Esophagus muscularis mucosa (tissue), 4 donors: Measurements from ENCODE around the gene CCNI2. TPM values are rescaled to one million over a fixed set of nuclear protein-coding genes. Genes with fewer than 3 reads are reported as not detected.

ENCODE experiments used
- DNase-seq: peaks from one replicate; pipeline ENCODE4 v3.0.0-alpha.2; 2017; ENCODE audit errors: extremely low spot score
- H3K27ac ChIP-seq, 4 donors: fragments of 200-600 bp; sonication (generic); replicated peaks in 1 of 4; 1 replicate in 3 of 4; 2 replicates in 1 of 4; pipeline ENCODE4 v1.5.1; 2016 to 2019; ENCODE audit warnings: mild to moderate bottlenecking in 1 of 4
- H3K27me3 ChIP-seq, 4 donors: fragments of 200-600 bp; sonication (generic); one replicate each; pipeline versions ENCODE4 v1.5.1 to v1.6.0; 2016 to 2019
- H3K36me3 ChIP-seq, 4 donors: fragments of 200-600 bp; sonication (generic); one replicate each; pipeline ENCODE4 v1.5.1; 2016 to 2019
- H3K4me1 ChIP-seq, 4 donors: fragments of 200-600 bp; sonication (generic); one replicate each; pipeline ENCODE4 v1.5.1; 2016 to 2019
- H3K4me3 ChIP-seq, 4 donors: fragments of 200-600 bp; sonication (generic); 1 replicate in 2 of 4; 2 replicates in 2 of 4; pipeline ENCODE4 v1.5.1; 2016 to 2019; ENCODE audit warnings: mild to moderate bottlenecking in 4 of 4, moderate library complexity in 1 of 4
- H3K9me3 ChIP-seq, 4 donors: fragments of 200-600 bp; sonication (generic); 1 replicate in 3 of 4; 2 replicates in 1 of 4; pipeline ENCODE4 v1.5.1; 2016 to 2019
- EP300 ChIP-seq: sonication (generic); formaldehyde crosslinking; IDR thresholded peaks from one replicate; pipeline ENCODE4 v1.6.1; 2017; ENCODE audit warnings: antibody characterized with exemption
- POLR2A ChIP-seq: fragments of 450-650 bp; IDR thresholded peaks from one replicate; pipeline ENCODE4 v1.6.1; 2017; ENCODE audit warnings: antibody characterized with exemption, moderate library complexity, mild to moderate bottlenecking, low read depth
- POLR2AphosphoS5 ChIP-seq, 2 donors: sonication (generic); formaldehyde crosslinking; IDR thresholded peaks; one replicate each; pipeline ENCODE4 v1.6.1; 2017; ENCODE audit warnings: antibody characterized with exemption in 2 of 2
- WGBS: methylation state at CpG from one replicate; pipeline ENCODE4 v1.1.5; 2018; 5-methylcytosine and 5-hydroxymethylcytosine counted together
- intact Hi-C: fragments of 100-400 bp; cut with DNase I; formaldehyde crosslinking; loops from one replicate; pipeline ENCODE4 v1.15.1; 2023
- total RNA-seq, 4 donors: library from RNA; depleted of rRNA; stranded (reverse); fragments of >200 nt; gene quantifications; one replicate each; pipeline versions ENCODE4 v1.1.0 to v1.2.1, GENCODE V29; 2016
- TF ChIP-seq, protein P1 (sequence below), 3 experiments: fragments of 200-600 bp in 2 of 3; fragments of 450-650 bp in 1 of 3; sonication (generic) in 2 of 3; IDR thresholded peaks; one replicate each; pipeline ENCODE4 v1.5.1; 2017 to 2019; ENCODE audit warnings: antibody characterized with exemption in 3 of 3, mild to moderate bottlenecking in 2 of 3, moderate library complexity in 1 of 3

CCNI2 gene
- total RNA-seq, 4 donors from 2014 or later = 0.39 TPM; not detected in 3

DNA sequence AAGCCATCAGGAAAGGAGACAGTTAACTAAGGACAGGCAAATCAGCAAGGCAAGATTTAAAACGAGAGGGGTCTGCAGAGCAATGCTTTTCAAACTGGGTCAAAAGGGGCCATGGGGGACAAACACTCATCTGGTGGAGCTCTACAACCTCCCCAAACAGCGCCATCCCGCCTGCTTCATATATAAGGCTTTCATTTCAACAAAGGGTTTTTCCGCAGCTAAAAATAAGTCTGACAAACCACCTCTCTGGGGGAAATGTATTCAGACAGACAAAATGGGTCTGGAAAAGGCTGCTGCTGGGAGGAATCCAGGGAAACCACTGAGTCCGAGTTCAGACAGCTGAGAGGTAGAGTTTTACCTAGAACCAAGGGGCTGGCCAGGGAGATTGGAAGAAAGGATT lies 38.1 kb downstream of the CCNI2 start:
- Histone ChIP-seq H3K4me1 (peaks cover 0 to 5% (median 3%) of the 10 kb centered on the region in 4 donors), H3K27ac (no peak overlapping the region), H3K27me3 (no peaks in the 10 kb centered on the region), H3K36me3 (no peaks in the 10 kb centered on the region), H3K4me3 (no peak overlapping the region), H3K9me3 (no peaks in the 10 kb centered on the region)
- intact Hi-C loops = no loop called here
- no peak for TF ChIP-seq EP300
- no peak for TF ChIP-seq POLR2A
- TF ChIP-seq, protein P1, sequence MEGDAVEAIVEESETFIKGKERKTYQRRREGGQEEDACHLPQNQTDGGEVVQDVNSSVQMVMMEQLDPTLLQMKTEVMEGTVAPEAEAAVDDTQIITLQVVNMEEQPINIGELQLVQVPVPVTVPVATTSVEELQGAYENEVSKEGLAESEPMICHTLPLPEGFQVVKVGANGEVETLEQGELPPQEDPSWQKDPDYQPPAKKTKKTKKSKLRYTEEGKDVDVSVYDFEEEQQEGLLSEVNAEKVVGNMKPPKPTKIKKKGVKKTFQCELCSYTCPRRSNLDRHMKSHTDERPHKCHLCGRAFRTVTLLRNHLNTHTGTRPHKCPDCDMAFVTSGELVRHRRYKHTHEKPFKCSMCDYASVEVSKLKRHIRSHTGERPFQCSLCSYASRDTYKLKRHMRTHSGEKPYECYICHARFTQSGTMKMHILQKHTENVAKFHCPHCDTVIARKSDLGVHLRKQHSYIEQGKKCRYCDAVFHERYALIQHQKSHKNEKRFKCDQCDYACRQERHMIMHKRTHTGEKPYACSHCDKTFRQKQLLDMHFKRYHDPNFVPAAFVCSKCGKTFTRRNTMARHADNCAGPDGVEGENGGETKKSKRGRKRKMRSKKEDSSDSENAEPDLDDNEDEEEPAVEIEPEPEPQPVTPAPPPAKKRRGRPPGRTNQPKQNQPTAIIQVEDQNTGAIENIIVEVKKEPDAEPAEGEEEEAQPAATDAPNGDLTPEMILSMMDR (IDR thresholded peaks at IDR 0.05) = no peak
- TF ChIP-seq POLR2AphosphoS5 (IDR thresholded peaks at IDR 0.05) = no peak
- 51% methylated on average over 5 of the region's 5 CpGs for WGBS
- DNase-seq = no peak

DNA sequence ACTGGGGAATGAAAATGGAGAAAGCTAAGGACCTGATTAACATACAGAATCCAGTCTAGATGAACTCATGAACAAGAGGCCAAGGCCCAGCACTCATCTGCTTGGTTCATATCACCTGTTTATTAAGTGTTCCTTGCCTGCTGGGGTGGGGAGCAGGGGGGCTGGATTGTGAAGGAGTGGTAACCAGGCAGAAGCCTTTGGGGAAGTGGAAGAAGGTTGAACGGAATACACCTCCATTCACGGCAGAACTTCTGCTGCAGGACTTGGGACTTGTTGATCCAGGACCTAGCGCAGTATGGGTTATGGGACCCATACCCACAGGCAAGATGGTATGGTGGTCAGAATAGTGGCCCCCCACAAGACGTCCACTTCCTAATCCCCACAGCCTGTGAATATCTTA lies 38.6 kb downstream of the CCNI2 start:
- TF ChIP-seq POLR2A (no peak), POLR2AphosphoS5 (IDR thresholded peaks at IDR 0.05) (no peak), EP300 (no peak)
- TF ChIP-seq, protein P1 (IDR thresholded peaks at IDR 0.05) = no peak
- Histone ChIP-seq H3K27me3 (no peaks in the 10 kb centered on the region), H3K27ac (no peak overlapping the region), H3K36me3 (no peaks in the 10 kb centered on the region), H3K4me1 (peaks cover 0 to 5% (median 3%) of the 10 kb centered on the region in 4 donors), H3K4me3 (no peak overlapping the region), H3K9me3 (no peaks in the 10 kb centered on the region)
- no CpG with 5 or more reads among the region's 4 CpGs for WGBS
- intact Hi-C loops = no loop called here
- no peak for DNase-seq

DNA sequence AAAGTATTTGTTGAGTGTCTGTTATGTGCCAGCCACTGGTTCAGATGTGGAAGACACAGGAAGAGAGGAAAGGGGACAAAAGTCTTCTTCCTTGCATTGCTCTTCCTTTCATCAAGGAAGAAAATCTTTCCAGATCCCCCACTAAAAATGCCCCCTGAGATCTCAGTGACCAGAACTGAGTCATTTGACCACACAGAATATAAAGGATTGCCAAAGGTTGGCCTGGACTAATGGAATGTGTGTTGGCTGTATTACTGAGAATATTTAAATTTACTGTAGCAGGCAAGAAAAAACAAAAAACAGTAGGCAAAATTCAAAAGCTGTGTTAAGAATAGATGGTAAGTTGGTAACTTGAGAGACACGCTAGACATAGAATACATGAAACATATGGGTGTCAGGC lies 39.9 kb downstream of the CCNI2 start:
- Histone ChIP-seq H3K27me3 (no peaks in the 10 kb centered on the region), H3K9me3 (no peaks in the 10 kb centered on the region), H3K27ac (no peak overlapping the region), H3K4me1 (peaks cover 0 to 5% (median 3%) of the 10 kb centered on the region in 4 donors), H3K4me3 (no peak overlapping the region), H3K36me3 (no peaks in the 10 kb centered on the region)
- TF ChIP-seq, protein P1 (IDR thresholded peaks at IDR 0.05) = no peak
- TF ChIP-seq POLR2AphosphoS5 (IDR thresholded peaks at IDR 0.05) = no peak
- TF ChIP-seq EP300 = no peak
- TF ChIP-seq POLR2A = no peak
- no peak for DNase-seq
- 96% methylated on average over 1 of the region's 1 CpG for WGBS
- intact Hi-C loops = no loop called here

DNA sequence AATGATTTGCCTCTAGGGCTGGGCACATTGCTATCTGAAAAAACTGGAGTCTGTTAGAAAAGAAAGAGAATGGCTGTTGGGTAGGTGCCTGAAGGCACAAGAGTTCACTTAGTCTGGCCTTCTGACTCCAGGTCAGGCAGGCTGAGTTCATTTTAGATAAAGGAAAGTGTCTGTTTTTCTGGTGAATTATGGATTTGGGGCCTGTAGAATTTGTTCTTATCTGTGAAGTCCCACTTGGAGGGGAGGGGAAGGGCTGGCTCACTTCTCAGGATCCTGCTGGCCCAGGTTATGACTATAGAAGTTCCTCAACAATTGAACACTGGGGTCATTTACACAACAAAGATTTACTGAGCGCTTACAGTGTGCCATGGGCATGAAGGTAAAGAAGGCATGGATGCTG lies 41.3 kb downstream of the CCNI2 start:
- intact Hi-C loops = no loop called here
- Histone ChIP-seq H3K9me3 (no peaks in the 10 kb centered on the region), H3K27ac (no peak overlapping the region), H3K4me1 (peaks cover 0 to 5% (median 3%) of the 10 kb centered on the region in 4 donors), H3K27me3 (peaks cover 0 to 5% (median 0%) of the 10 kb centered on the region in 4 donors), H3K4me3 (no peak overlapping the region), H3K36me3 (no peaks in the 10 kb centered on the region)
- 100% methylated on average over 1 of the region's 1 CpG for WGBS
- no peak for DNase-seq
- TF ChIP-seq POLR2A = no peak
- no peak for TF ChIP-seq POLR2AphosphoS5 (IDR thresholded peaks at IDR 0.05)
- TF ChIP-seq EP300 = no peak
- TF ChIP-seq, protein P1 (IDR thresholded peaks at IDR 0.05) = no peak
